NCI-H1694 (cell line): ENCODE measurements around the gene SLC7A8.
"Not testable (repeated sequence)": the region's sequence is repeated elsewhere in the genome, so short reads cannot be mapped to it uniquely, and the experiment has no call there.

Experiments used
- DNase-seq: peaks from one replicate; lab custom pipeline; 2025; lab: John Stamatoyannopoulos, UW

The SLC7A8 gene

DNA sequence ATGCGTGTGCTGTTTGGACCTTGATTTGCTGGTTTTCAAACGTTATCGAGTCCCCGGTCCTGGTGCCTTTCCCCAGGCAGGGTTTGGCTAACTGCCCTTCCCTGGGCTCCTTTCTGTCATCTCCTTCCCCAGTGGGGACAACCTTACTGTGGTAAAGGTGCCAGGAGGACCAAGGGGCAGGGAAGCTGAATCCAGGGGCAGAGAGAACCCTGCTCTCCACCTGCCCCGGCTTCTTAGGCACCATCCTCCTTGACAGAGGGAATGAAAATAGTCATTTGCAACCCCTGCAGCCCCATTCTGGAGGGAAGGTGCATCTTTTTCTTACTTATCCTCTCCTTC, 69.4 kb downstream of the SLC7A8 start:
- DNase-seq: no peak

DNA sequence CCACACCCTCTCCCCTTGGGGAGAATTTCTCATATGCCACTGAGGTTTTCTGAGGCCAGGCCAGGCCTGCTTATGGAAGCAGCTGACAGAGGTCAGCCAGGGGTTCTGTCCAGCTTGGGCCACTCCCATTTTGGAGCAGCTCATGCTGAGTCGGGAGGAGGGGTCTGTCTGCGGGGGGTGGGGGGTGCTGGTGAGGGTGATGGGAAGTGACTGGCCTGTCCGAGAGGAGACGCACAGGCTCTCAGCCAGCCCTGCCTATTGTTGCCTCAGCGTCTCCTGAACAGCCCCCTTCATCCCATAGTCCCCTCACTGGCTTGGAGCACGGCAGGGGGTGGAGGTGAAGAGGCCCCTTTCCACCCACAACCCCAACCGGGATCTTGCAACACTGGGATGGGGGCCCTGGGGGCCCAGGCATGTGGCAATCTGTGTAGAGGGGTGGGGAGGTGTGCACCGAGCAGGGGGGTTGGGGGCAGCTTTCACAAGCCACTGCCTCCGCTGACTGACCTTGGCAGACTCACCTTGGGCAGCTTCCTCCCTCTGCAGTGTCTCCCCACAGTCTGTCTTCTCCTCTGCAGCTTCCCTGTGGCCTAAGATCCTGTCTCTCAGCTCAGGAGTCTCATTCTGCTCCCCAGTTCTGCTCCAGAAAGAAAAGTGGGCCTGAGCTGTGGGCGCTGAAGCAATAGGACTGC, 69.9 kb downstream of the SLC7A8 start:
- DNase-seq: no peak

DNA sequence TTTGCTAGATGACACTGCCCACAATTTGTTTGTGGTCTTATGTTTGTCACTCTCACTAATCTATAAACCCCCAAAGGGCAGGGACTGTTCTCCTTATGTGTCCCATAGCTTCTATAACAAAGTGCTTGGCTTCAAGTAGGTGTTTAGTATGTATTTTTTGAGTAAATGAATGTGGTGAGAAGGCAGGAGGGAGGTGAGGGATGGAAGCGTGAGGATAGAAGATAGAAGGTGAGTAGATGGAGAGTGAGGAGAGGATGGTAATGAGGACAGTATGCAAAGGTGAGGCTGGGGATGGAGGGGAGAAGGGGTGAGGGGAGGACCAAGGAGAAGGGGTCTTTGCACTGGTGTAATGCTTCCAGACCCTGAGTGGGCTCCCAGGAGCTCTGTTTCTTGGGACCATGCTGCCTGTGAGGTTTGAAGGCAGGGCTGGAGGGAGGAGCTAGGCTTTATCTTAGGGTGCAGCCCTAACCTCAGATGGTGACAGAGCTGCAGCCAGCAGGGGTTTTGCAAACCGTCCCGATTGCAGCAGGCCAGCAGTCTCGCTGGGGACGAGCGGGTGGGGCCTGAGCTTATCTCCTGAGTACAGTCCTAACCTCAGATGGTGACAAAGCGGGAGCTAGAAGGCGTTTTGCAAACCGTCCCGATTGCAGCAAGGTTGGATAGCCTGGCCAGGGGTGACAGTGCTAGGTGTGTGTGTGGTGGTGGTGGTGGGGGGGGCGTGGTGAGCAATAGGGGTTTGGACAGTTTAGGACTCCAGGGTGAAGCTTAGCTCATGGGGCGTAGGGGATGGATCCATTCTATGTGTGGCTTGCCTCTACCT, 70.9 kb downstream of the SLC7A8 start:
- no peak for DNase-seq

DNA sequence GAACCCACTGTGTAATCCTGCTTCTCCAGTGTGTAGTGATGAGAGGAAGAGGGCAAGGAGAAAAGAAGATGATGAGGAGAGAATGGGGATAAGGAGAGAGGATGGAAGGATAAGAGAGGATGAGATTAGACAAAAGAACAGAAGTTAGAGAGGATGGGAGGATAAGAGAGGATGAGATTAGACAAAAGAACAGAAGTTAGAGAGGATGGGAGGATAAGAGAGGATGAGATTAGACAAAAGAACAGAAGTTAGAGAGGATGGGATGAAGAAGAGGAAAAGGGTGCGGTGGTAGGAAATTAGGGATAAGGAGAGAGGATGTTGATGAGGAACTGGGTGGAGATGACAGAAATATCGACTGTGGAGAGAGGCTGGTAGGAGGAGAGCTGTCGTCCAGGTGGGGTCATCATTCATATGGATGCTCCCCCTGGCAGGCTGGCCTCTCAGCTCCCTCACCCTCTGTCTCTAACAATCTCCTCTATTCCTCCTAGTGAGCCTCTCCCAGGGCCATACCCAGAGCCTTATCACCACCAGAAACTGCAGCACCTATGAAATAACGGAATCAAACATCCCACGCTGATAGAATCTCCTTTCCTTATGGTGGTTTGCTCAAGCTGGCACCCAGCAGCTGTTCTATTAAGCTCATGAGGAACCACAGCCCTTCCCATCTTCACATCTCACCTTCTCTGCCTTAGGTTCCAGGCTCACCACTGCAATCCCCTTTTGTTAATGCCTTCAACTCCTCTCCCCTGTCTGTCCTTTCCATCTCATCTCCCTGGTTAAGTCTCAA, 72.7 kb downstream of the SLC7A8 start:
- no peak for DNase-seq

DNA sequence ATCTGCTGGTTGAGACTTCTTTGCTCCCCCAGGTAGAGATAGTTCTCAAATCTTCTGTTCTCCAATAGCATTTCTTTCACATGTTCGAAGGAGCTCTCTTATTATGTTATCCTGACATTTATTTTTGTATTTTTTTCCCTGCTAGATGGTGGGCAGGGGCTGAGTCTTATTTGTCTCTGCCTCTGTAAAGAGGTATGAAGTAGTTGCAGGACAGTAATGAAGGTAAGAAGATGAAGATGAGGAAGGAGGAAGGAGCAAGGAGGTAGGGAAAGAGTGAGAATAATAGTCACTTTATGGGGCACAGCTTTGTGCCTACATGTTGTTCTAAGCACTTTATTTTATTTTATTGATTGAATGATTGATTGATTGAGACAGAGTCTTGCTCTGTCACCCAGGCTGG, 73.7 kb downstream of the SLC7A8 start:
- no peak for DNase-seq

DNA sequence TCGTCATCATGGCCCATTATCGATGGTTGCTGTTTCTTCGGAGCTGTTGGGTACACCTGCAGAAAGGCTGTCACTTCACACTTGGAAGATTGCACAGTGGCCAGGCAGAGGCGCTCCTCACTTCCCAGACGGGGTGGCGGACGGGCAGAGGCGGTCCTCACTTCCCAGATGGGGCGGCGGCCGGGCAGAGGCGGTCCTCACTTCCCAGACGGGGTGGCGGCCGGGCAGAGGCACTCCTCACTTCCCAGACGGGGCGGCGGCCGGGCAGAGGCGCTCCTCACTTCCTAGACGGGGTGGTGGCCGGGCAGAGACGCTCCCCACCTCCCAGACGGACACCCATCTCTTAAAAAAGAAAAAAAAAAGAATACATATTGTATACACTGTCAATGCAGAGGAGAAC, 75.3 kb downstream of the SLC7A8 start:
- not testable (repeated sequence) for DNase-seq

DNA sequence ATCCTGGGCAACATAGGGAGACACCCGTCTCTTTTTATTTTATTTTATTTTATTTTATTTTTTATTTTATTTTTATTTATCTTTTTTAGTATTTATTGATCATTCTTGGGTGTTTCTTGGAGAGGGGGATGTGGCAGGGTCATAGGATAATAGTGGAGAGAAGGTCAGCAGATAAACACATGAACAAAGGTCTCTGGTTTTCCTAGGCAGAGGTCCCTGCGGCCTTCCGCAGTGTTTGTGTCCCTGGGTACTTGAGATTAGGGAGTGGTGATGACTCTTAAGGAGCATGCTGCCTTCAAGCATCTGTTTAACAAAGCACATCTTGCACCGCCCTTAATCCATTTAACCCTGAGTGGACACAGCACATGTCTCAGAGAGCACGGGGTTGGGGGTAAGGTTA, 75.8 kb downstream of the SLC7A8 start:
- not testable (repeated sequence) for DNase-seq

DNA sequence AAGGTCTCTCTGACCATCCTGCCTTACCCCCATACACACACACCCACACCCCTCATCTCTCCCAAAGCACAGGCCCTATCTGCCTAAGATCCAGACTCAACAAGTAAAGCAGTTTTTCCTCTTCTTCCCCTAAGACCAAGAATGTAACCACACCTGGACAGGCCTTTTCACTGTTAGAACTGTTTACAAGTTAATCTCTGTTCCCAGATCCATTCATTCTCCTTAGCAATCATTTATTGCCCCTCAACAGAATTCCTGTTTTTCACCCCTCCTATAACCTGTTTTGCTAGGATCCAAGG, 76.8 kb downstream of the SLC7A8 start:
- DNase-seq: no peak

DNA sequence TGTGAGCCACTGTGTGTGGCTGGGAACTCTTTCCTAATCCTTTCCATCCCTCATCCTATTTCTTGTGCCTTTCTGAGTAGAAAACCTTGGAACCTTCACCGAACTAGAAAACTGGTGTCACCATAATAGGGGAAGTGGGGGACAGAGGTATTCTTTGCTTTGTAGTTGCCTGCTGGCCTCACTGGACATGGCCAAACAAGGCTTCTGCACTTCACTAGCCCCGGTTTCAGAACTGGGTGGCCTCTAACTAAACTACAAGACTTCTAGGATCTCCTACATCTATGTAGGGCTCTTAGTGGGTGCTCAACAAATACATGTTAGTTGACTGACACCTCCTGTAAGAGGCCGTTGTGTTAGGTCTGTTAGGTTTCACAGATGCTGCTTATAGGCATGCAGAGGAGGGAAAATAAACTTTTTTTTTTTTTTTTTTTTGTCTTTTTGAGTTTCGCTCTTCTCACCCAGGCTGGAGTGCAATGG, 78.1 kb downstream of the SLC7A8 start:
- DNase-seq: no peak

DNA sequence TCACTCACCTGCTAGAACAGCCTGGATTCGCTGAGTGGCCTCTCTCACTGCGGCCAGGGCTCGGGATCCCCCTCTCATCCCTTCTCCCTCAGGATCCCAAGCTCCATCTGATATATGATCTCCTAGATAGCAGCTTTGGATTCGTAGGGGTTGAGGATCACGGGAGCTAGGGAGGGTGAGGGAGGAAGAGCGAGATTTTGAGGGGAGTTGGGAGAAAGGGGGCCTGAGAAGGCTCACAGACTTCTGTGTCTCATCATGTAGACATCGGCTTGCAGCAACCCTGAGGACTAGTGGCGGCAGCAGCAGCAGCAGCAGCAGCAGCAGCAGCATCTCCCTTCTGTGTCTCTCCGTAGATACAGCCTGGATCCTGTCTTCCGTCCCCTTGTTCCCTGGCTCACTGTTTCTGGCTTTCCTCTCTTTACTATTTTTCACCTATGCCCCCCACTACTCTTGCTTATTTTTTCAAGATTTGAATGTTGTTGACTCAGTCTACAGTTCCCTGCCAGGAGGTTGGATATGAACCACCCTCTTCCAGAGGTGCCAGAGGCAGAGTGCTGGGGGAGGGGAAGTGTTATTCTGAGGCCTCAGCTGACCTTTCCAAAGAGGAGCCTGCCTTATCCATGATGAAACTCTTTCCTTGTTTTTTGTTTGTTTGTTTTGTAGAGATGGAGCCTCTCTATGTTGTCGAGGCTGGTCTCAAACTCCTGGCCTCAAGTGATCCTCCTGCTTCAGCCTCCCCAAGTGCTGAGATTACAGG, 78.7 kb downstream of the SLC7A8 start, which contains the start of gene CIROP:
Gene CIROP, minus strand, starts transcription at position 399 of the 757 bp plus-strand sequence. Its CDS starts 69 bp downstream, at position 330.
- DNase-seq: no peak

DNA sequence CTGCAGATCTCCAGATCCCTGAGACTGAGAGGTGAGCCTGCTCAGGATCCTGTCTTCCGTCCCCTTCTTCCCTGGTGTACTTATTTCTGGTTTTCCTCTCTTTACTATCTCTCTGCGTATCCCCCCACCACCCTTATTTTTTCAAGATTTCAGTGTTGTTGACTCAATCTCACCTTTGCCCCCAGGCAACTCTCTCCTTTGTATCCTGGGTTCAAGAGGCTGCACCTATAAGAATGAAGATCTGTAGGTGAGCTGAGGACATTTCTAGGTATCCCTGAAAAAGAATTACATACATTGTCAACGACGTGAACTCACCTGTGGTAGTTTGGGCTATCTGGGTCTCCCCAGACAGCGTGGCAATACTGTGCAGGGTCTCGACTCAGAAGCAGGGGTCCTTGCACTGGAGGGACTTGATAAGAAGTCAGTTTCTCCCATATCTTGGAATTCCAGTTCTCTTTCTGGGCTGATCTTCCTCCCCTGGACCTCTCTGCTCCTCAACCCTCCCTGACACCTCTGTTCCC, 79.3 kb downstream of the SLC7A8 start:
- DNase-seq: no peak

DNA sequence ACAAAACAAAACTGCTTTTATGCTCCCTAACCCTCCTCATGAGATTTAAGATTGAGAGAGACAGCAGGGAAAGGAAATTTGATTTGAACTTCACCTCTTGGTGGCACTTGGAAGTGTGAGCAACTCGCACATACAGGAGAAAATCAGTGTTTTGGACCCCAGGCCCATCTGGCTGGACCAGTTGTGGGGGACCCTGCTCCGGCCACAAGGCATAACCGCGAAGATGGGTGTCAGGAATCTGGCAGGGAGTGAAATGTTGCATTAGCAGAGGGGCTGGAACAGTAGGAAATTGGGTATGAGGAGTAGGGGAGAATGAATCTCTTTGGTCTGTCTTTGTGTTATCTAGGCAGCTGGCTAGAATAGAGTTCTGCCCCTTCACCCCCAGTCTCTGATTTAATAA, 79.9 kb downstream of the SLC7A8 start:
- DNase-seq: no peak

DNA sequence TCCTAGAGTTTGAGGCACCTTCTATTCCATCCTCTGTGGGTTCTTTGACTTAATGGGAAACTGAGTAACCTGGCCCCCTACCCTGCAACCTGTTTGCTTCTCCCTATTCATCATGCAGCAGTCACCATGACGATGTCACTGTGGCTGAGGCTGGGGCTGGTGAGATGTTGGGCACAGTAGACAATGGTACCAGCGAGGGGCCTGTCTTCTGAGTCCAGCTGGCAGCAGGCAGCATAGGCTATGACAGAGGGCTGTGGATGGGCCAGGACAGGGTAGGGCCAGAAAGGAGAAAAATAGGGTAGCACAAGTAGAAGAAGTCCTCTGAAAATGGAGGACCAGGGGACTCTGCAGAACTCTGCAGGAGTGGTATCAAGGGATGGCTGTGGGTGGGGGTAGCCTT, 80.7 kb downstream of the SLC7A8 start:
- DNase-seq: no peak

DNA sequence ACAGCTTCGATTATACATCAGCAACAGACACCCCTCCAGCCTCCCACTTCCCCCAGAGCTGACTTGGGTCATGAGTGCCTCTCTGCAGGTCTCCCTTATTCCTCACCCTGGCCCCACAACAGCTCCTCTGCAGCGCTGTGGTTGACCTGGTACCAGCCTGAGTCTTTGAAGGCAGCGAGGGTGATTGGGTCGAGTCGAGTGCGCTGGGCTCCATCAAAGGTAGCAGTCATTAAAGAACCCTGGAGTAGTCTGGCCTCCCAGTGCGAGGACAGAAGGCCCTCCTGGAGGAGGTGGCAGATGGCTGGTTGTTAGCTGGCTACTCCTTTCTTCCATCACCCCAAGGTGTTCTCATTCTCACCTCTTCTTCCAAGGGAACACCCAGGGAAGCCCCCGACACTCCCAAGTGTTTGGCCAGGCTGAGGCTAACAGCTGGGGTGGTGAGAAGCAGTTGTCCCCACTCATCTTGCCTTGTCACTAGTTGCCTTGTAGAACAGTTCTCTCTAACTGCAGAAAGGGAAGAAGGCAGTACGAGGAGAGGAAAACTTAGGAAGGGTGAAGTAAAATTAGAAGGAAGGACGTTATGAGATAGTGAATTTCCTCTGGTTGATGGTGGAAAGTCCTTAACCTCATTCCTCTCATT, 81.4 kb downstream of the SLC7A8 start:
- DNase-seq: no peak

DNA sequence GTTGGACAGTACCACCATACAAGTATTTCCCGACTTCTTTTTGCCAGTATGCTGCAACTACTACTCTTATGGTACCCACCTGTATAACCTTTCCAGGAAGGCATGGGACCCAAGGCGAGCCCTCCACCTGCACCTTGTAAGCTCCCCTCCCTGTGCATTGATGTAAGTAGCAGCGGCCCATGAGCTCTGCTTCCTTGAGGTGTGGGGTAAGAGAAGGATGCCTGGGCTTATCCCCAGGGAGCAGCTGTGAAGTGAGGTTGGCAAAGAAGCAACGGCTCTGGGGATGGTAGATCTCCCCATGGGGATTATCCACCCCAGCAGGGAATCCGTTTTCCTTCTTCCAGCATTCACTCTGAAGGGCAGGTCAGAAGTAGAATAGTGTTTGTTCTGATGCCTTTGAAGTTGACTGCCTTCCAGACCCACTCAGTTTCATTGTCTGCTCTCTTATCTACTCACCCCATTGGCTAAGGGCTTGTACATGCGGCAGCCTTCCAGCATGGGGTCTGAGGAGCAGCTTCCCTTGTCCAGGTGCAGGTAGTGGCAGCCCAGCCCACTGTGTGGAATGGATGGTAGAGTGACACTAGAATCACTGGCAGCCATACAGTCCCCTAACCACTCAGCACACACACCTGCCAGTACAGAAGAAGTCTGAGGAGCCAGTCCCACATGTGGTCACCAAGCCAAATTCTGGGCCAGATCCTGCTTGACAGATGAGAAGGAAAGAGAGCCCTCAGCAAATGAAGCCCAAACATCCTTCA, 82.1 kb downstream of the SLC7A8 start:
- DNase-seq: no peak

DNA sequence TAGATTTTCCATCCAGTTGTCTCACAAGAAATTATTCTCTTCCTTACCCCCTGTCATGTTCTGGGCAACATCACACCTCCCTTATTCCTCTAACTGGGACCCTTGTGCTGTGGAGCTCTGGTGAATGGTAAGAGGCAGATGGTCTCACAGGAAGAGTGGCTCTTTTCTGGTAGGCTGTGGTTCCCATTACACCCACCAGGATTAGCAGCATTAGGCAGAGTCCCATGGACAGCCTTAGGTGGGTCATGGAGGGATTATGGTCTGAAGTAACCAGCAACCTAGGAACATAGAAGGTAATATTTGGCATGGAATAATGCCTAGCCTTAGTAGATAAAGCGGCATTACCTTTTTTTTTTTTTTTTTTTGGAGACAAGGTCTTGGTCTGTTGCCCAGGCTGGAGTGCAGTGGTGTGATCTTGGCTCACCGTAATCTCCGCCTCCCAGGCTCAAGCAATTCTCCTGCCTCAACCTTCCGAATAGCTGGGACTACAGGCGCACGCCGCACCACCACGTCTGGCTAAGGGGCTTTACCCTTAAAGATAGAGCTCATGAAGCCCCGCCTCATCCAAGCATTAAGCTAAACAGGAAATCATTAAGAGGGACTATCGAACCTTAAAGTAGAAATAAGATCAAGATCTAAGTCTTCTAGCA, 84.1 kb downstream of the SLC7A8 start:
- DNase-seq: no peak

DNA sequence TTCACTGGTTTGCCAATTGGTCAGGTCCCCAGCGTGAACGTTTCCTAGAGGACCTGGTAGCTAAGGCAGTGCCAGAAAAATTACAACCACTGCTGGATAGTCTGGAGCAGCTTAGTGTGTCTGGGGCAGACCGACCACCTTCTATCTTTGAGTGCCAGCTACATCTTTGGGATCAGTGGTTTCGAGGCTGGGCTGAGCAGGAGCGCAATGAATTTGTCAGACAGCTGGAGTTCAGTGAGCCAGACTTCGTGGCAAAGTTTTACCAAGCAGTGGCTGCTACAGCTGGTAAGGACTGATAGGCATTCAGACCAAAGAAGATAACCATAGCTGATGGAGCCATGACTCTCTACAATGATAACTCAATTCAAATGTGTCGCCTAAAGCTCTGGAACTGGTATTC, 85.7 kb downstream of the SLC7A8 start:
- DNase-seq: no peak

DNA sequence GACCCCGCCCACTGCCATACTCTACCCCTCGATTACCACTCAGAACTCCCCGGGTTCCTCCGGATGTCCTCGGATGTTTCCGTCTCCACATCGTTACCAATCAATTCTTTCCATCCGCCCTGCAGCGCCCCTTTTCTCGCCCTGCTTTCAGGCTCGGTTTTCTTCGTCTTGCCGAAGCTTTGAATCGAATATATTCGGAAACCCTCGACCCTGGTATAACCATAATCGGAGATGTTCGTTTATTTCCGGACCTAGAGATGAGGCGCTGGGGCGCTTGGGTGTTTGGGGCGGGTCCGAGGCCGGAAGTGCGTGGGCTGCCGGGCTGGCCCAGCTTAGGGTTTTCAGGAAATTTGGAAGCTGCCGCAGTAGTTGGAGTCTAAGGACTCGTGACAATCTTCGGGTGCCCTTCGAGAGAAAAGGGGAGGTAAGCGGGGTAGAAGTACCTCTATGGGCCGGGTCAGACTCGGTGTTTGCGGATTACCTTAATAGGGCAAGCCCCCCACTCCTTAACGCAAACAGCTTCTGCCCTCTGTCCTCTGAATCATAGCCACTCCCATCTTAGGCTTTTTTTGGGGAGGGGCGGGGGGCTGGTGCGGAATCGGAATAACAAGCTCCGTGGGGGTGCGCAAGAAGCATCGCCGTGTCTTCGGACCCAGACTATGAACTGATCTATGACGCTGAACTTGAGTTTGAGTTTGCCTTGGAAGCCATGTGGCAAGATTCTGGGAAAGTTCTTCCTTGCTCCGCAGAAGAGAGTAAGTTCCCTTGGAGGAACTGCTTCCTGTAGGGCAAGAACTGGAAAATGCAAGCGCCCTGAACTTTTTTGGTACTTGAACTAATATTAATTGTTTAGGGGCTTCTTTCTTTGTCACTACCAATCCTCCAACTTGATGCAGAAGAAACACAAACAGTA, 88.0 kb downstream of the SLC7A8 start, which contains the start of gene C14orf119:
Gene C14orf119, plus strand, starts transcription at position 310 of the 913 bp plus-strand sequence. CDS start 2,154 bp downstream, outside the sequence.
- no peak for DNase-seq

DNA sequence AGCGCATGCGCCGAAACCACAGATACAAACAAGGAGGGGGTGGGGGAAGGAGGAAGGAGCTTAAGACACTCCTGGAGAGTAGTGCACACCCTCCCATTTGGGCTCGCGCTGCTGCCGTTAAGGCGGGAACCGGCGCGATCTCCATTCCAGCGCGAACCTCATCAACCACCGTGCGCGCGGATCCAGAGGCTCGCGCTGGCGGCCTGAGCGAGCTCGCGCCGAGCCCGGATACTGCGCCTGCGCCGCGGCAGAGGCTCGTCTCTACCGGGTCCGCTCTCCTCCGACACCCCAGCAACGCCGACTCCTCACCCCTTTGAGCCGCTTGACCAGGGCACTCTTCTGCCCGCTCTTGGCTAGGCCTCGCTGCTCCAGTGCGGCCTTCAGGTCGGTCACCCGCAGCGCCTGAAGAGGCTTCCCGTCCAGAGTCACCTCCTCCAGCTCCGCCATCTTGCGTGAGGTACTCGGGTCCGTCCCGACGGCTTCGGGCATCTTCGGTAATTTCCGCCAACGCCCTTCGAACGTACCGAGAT, 88.7 kb downstream of the SLC7A8 start, which contains the start of gene ACIN1:
Gene ACIN1, minus strand, starts transcription at position 471 of the 530 bp plus-strand sequence. Its CDS starts 24 bp downstream, at position 447.
- no peak for DNase-seq
